ENCODE results near the gene GSDME. TPM values are rescaled to one million over a fixed set of nuclear protein-coding genes. Genes with fewer than 3 reads are reported as not detected.

Gene GSDME
- total and polyA plus RNA-seq, 10 of the 15 experiments (the other 5 are each of a cell fraction or from before 2014, with no cell fraction given): 23.7 to 245 (median 128) TPM

GRCh38 chr7:24690251-24690650 lies 67.0 kb downstream of the GSDME start:
- intact Hi-C loops (cut with micrococcal nuclease; ENCODE audit: unreplicated experiment) (no loop called here), in situ Hi-C loops (cut with MboI) (no loop called here)
- 98% methylated on average over 4 of the region's 4 CpGs for WGBS (ENCODE audit: insufficient coverage, insufficient replicate concordance, low lambda C conversion rate, missing lambda C conversion rate)
- Histone ChIP-seq H3K4me3 (no peak overlapping the region), H3K36me3 (ENCODE audit: control insufficient read depth in 2 of 2, insufficient read depth in 2 of 2, low read length in 1 of 2) (no peaks in the 10 kb centered on the region), H3K79me2 (ENCODE audit: control insufficient read depth, insufficient read depth, low read length) (no peaks in the 10 kb centered on the region), H3K4me2 (ENCODE audit: control insufficient read depth, insufficient read depth) (no peak overlapping the region), H2AFZ (ENCODE audit: control insufficient read depth, low read depth, low read length) (no peak overlapping the region), H4K20me1 (ENCODE audit: control insufficient read depth, insufficient read depth) (no peaks in the 10 kb centered on the region), H3K27ac (ENCODE audit: control insufficient read depth, insufficient read depth) (no peak overlapping the region), H3K9me3 (replicated peaks; ENCODE audit: control insufficient read depth, insufficient read depth, low read length) (no peaks in the 10 kb centered on the region), H3K27me3 (replicated peaks in 1 of 2; ENCODE audit: control insufficient read depth in 2 of 2, insufficient read depth in 2 of 2, low read length in 1 of 2) (no peaks in the 10 kb centered on the region), H3K4me1 (ENCODE audit: control insufficient read depth, insufficient read depth, low read length) (no peaks in the 10 kb centered on the region), H3K9ac (ENCODE audit: control insufficient read depth, insufficient read depth, low read length) (no peak overlapping the region)
- ChIA-PET POLR2A (no interaction called here), RAD21 (ENCODE audit: unreplicated experiment) (no interaction called here), SMC1A (ENCODE audit: uncharacterized antibody, unreplicated experiment) (interaction anchor here (1.1 kb wide), 1 partner anchor 9 kb away, joined by 3 read pairs; no protein-coding TSS in a partner anchor), CTCF (interaction anchor here (1.7 kb wide), 1 partner anchor 11 kb away, joined by 4 read pairs; no protein-coding TSS in a partner anchor)
- FAIRE-seq: no peak
- TF ChIP-seq CBX3 (IDR thresholded peaks at IDR 0.05; ENCODE audit: borderline replicate concordance, low read depth) (no peak), MYB (IDR thresholded peaks at IDR 0.05; ENCODE audit: borderline replicate concordance, low read depth, low read length) (no peak)
- DNase-seq (ENCODE audit: low read depth, low spot score): no peak
- no TSS peak for BruUV-seq (replicated peaks)
- ATAC-seq: no peak

GRCh38 chr7:24685708-24686107 lies 71.6 kb downstream of the GSDME start:
- in situ Hi-C loops (cut with MboI) (no loop called here), intact Hi-C loops (cut with micrococcal nuclease; ENCODE audit: unreplicated experiment) (no loop called here)
- BruUV-seq (replicated peaks): no TSS peak
- Histone ChIP-seq H2AFZ (ENCODE audit: control insufficient read depth, low read depth, low read length) (no peak overlapping the region), H3K27me3 (replicated peaks in 1 of 2; ENCODE audit: control insufficient read depth in 2 of 2, insufficient read depth in 2 of 2, low read length in 1 of 2) (no peaks in the 10 kb centered on the region), H3K4me2 (ENCODE audit: control insufficient read depth, insufficient read depth) (no peak overlapping the region), H4K20me1 (ENCODE audit: control insufficient read depth, insufficient read depth) (no peaks in the 10 kb centered on the region), H3K4me1 (ENCODE audit: control insufficient read depth, insufficient read depth, low read length) (no peaks in the 10 kb centered on the region), H3K36me3 (ENCODE audit: control insufficient read depth in 2 of 2, insufficient read depth in 2 of 2, low read length in 1 of 2) (peaks cover 3 to 10% of the 10 kb centered on the region in 2 experiments; a peak in 3 of 4 replicates), H3K9ac (ENCODE audit: control insufficient read depth, insufficient read depth, low read length) (no peak overlapping the region), H3K9me3 (replicated peaks; ENCODE audit: control insufficient read depth, insufficient read depth, low read length) (no peaks in the 10 kb centered on the region), H3K79me2 (ENCODE audit: control insufficient read depth, insufficient read depth, low read length) (no peaks in the 10 kb centered on the region), H3K27ac (ENCODE audit: control insufficient read depth, insufficient read depth) (no peak overlapping the region), H3K4me3 (no peak overlapping the region)
- no peak for DNase-seq (ENCODE audit: low read depth, low spot score)
- ChIA-PET POLR2A (interaction anchor here (0.6 kb wide), 1 partner anchor 177 kb away, joined by 3 read pairs; no protein-coding TSS in a partner anchor), CTCF (interaction anchor here (0.7 to 2.1 kb wide), 7 partner anchors 9 to 385 kb away, joined by 3 to 6 read pairs (median 5); no protein-coding TSS in a partner anchor), SMC1A (ENCODE audit: uncharacterized antibody, unreplicated experiment) (interaction anchor here (1.2 kb wide), 1 partner anchor 10 kb away, joined by 3 read pairs; no protein-coding TSS in a partner anchor), RAD21 (ENCODE audit: unreplicated experiment) (interaction anchor here (0.5 to 1.3 kb wide), 2 partner anchors 30 to 109 kb away, joined by 3 to 4 read pairs; no protein-coding TSS in a partner anchor)
- TF ChIP-seq CBFB (IDR thresholded peaks at IDR 0.05; ENCODE audit: low read depth) (no peak), FOXK2 (IDR thresholded peaks at IDR 0.05) (no peak)
- no peak for FAIRE-seq
- no peak for ATAC-seq
- WGBS (ENCODE audit: insufficient coverage, insufficient replicate concordance, low lambda C conversion rate, missing lambda C conversion rate): 91% methylated on average over 1 of the region's 1 CpG
